ENCODE data around the gene RPS6KA5.

Gene RPS6KA5

GRCh38 chr14:91062600-91062999 is 2.2 kb upstream of the RPS6KA5 start:
- no peaks in the 10 kb centered on the region for H3K9me3 Mint-ChIP-seq
- H3K4me3 Mint-ChIP-seq = no peak overlapping the region
- peaks cover 20% of the 10 kb centered on the region for H3K27me3 Mint-ChIP-seq (ENCODE audit: low read depth, poor library complexity)
- no peak for TF ChIP-seq CTCF (IDR thresholded peaks at IDR 0.05)
- no peaks in the 10 kb centered on the region for H3K36me3 Mint-ChIP-seq (ENCODE audit: low read depth)
- H3K27ac Mint-ChIP-seq = no peak overlapping the region
- DNase-seq = no peak
- H3K4me1 Mint-ChIP-seq = peaks cover 14% of the 10 kb centered on the region

GRCh38 chr14:91061056-91061887 is 831 bp upstream of the RPS6KA5 start:
- Mint-ChIP-seq H3K27me3 (ENCODE audit: low read depth, poor library complexity) (peaks cover 20% of the 10 kb centered on the region), H3K9me3 (no peaks in the 10 kb centered on the region), H3K4me3 (no peak overlapping the region), H3K36me3 (ENCODE audit: low read depth) (no peaks in the 10 kb centered on the region), H3K4me1 (peaks cover 14% of the 10 kb centered on the region), H3K27ac (no peak overlapping the region)
- no peak for DNase-seq
- no peak for TF ChIP-seq CTCF (IDR thresholded peaks at IDR 0.05)

GRCh38 chr14:91059576-91060350 is 678 bp downstream of the RPS6KA5 start:
- peak; percentile 72 for DNase-seq
- Mint-ChIP-seq H3K27ac (no peak overlapping the region), H3K9me3 (no peaks in the 10 kb centered on the region), H3K27me3 (ENCODE audit: low read depth, poor library complexity) (peaks cover 24% of the 10 kb centered on the region), H3K4me3 (peak overlapping the region; percentile 78), H3K36me3 (ENCODE audit: low read depth) (no peaks in the 10 kb centered on the region), H3K4me1 (peaks cover 14% of the 10 kb centered on the region)
- no peak for TF ChIP-seq CTCF (IDR thresholded peaks at IDR 0.05)

GRCh38 chr14:91058042-91058581 is 2.3 kb downstream of the RPS6KA5 start:
- no peaks in the 10 kb centered on the region for H3K36me3 Mint-ChIP-seq (ENCODE audit: low read depth)
- no peak for DNase-seq
- no peak overlapping the region for H3K27ac Mint-ChIP-seq
- no peak for TF ChIP-seq CTCF (IDR thresholded peaks at IDR 0.05)
- H3K4me1 Mint-ChIP-seq = peaks cover 14% of the 10 kb centered on the region
- peak overlapping the region; percentile 73 for H3K4me3 Mint-ChIP-seq
- no peaks in the 10 kb centered on the region for H3K9me3 Mint-ChIP-seq
- H3K27me3 Mint-ChIP-seq (ENCODE audit: low read depth, poor library complexity) = peaks cover 26% of the 10 kb centered on the region

- Mint-ChIP-seq H3K36me3 (ENCODE audit: low read depth) (no peaks in the 10 kb centered on the region), H3K4me1 (peaks cover 14% of the 10 kb centered on the region), H3K9me3 (no peaks in the 10 kb centered on the region), H3K27me3 (ENCODE audit: low read depth, poor library complexity) (peaks cover 26% of the 10 kb centered on the region), H3K27ac (no peak overlapping the region), H3K4me3 (no peak overlapping the region)
- no peak for DNase-seq
- TF ChIP-seq CTCF (IDR thresholded peaks at IDR 0.05) = no peak
Measured at GRCh38 chr14:91056361-91056760, 4.1 kb downstream of the RPS6KA5 start.

Data from nephron progenitor cell (in vitro differentiated cells).